GM12891 (cell line): ENCODE results near the gene CAMKMT.

ENCODE experiments used
- DNase-seq: peaks from one replicate; pipeline ENCODE4 v3.0.0; 2011; ENCODE audit warnings: low spot score; ENCODE audit not compliant: insufficient read length
- FAIRE-seq: peaks from 2 replicates; lab custom pipeline; 2011; peaks lifted over from hg19 to GRCh38; lab: Jason Lieb, UNC
- PAX5 ChIP-seq: IDR thresholded peaks from 2 replicates; pipeline ENCODE4 v1.6.1; 2011; ENCODE audit warnings: low read length, moderate library complexity, mild to moderate bottlenecking; ENCODE audit not compliant: insufficient read depth, severe bottlenecking
- POLR2A ChIP-seq: IDR thresholded peaks from 2 replicates; pipeline ENCODE4 v1.6.1; 2011; ENCODE audit warnings: low read depth, low read length, control low read depth
- POLR2AphosphoS5 ChIP-seq: IDR thresholded peaks from 2 replicates; pipeline ENCODE4 v1.6.1; 2011; ENCODE audit warnings: low read depth, low read length, control low read depth
- POU2F2 ChIP-seq: IDR thresholded peaks from 2 replicates; pipeline ENCODE4 v1.6.1; 2011; ENCODE audit warnings: low read depth, mild to moderate bottlenecking, control low read depth, low read length, moderate library complexity
- SPI1 ChIP-seq: IDR thresholded peaks from 2 replicates; pipeline ENCODE4 v1.6.1; 2011; ENCODE audit warnings: low read depth, low read length, control low read depth
- TAF1 ChIP-seq: IDR thresholded peaks from 2 replicates; pipeline ENCODE4 v1.6.1; 2011; ENCODE audit warnings: low read depth, low read length, control low read depth

Gene CAMKMT

DNA sequence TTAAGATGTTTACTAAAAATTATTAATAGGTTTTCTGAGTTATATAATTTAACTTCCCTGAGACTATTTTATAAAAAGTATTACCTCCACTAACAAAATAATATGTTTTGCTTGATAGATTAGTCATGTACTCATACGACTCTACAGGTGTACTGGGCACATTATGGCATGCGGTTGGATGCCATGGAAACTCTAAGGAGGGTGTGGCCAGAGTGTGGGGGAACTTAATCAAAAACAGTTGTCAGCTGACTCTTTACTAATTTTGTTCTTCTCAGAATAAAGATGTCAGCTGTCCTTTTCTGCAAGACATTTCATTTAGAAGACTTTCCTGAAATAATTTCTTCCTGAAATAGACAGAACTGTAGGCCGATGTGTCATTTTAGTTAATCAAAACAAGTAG, 351.4 kb downstream of the CAMKMT start:
- no peak for FAIRE-seq
- TF ChIP-seq POLR2A (no peak), SPI1 (no peak), POU2F2 (no peak), POLR2AphosphoS5 (no peak), TAF1 (no peak), PAX5 (no peak)
- DNase-seq = no peak

GRCh38 chr2:44715671-44716081, 353.9 kb downstream of the CAMKMT start:
- no peak for FAIRE-seq
- DNase-seq = no peak
- TF ChIP-seq POLR2A (no peak), TAF1 (no peak), POLR2AphosphoS5 (no peak), SPI1 (no peak), POU2F2 (no peak), PAX5 (no peak)

DNA sequence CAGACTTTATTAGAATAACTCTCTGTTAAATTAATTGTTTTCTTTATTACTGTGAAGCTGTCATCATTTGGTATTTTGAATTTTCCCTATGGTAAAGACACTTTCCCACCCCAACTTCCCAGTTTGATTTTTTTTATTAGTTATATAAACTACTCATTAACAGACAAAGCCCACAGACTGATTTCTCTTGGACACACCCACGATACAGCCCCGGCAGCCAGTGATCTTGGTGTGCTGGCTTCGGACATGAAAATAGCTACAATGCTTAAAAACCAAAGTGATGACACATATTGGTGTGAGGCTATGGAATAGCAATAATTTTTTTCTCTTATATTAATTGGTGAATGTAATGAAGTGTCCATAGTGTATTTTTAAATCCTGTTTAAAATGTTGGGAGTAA, 354.4 kb downstream of the CAMKMT start:
- FAIRE-seq = no peak
- DNase-seq = no peak
- TF ChIP-seq PAX5 (no peak), POLR2A (no peak), POLR2AphosphoS5 (no peak), POU2F2 (no peak), TAF1 (no peak), SPI1 (no peak)

- FAIRE-seq (no peak), DNase-seq (no peak)
- TF ChIP-seq TAF1 (no peak), POU2F2 (no peak), SPI1 (no peak)
Observed at GRCh38 chr2:44718431-44718830, 356.7 kb downstream of the CAMKMT start.

- DNase-seq (no peak), FAIRE-seq (no peak)
- TF ChIP-seq POLR2A (no peak), PAX5 (no peak), SPI1 (no peak), POLR2AphosphoS5 (no peak), POU2F2 (no peak), TAF1 (no peak)
Observed at GRCh38 chr2:44719562-44719961, 357.8 kb downstream of the CAMKMT start.

DNA sequence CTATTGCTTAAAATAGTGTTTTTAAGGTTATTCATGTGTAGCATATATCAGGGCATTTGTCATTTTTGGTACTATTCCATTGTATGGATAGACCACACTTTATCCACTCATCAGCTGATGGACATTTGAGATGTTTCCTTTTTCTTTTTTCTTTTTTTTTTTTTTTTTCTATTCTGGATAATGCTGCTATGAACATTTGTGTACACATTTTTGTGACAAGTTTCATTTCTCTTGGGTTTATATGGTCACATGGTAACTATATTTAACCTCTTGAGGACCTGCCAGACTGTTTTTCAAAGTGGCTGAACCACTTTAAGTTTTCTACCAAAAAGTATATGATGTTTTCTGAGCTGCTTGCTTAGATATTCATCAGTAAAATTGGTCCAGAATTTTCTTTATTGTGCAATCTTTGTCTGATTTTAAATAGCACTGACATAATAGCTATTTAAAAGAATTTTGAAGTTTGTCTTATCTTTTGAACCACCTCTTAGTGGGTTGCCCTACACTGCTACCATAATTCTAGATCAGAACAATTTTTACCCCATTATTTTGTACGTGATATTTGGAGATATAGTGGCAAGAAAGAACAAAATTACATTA, 360.4 kb downstream of the CAMKMT start:
- FAIRE-seq (no peak), DNase-seq (no peak)
- TF ChIP-seq PAX5 = no peak
- no peak for TF ChIP-seq POU2F2
- TF ChIP-seq SPI1 = no peak
- no peak for TF ChIP-seq TAF1
- no peak for TF ChIP-seq POLR2AphosphoS5
- TF ChIP-seq POLR2A = no peak

- TF ChIP-seq POLR2AphosphoS5 (no peak), TAF1 (no peak), SPI1 (no peak), POU2F2 (no peak), PAX5 (no peak), POLR2A (no peak)
- DNase-seq (no peak), FAIRE-seq (no peak)
Observed at GRCh38 chr2:44723921-44724320, 362.2 kb downstream of the CAMKMT start.

DNA sequence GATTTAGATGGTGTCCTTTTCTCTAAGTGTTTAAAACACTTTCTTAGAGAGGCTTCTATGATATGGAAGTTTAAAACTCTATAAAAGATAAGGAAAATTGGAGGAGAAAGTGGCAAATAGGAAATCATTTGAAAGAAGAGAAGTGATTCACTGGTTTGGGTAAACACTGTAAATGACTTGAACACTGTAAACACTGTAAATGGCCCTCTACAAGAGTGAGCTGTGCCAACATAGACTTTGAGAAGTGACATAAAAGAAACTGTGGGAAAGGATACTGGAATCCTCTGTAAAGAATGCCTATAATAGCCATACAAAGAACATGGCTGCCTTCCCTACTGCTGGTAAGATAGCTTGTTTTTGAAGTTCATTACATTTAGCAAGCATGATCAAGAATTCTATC, 368.8 kb downstream of the CAMKMT start:
- FAIRE-seq = no peak
- TF ChIP-seq PAX5 = no peak
- no peak for TF ChIP-seq SPI1
- TF ChIP-seq TAF1 = no peak
- DNase-seq = no peak

GRCh38 chr2:44731505-44731904, 369.8 kb downstream of the CAMKMT start:
- DNase-seq (no peak), FAIRE-seq (peak; percentile 83)
- peak; percentile 84 for TF ChIP-seq SPI1
- TF ChIP-seq POLR2AphosphoS5 = no peak

DNA sequence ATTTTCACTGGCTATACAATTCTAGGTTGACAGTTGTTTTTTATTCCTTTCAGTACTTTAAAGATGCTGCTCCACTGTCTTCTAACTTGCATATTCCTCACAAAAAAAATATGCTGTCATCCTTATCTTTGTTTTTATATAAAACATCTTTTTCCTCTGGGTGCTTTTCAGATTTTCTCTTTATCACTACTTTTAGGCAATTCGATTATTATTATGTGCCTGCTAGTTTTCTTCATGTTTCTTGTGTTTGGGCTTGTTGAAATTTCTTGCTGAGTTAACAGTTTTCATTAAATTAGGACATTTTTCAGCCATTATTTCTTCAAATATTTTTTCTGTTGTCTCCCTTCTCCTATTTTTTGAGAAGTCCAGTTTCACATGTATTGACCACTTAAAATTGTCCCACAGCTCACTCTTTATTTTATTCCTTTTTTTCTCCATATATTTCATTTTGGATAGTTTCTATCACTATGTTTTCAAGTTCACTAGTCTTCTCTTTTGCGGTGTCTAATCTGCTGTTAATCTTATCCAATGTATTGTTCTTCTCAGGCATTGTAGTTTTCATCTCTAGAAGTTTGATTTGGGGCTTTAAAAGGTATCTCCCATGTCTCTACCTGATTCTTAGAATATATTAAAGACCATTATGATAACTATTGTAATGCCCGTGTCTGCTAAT, 374.7 kb downstream of the CAMKMT start:
- FAIRE-seq (no peak), DNase-seq (no peak)
- TF ChIP-seq TAF1 (no peak), SPI1 (no peak), POLR2A (no peak), POU2F2 (no peak), POLR2AphosphoS5 (no peak), PAX5 (no peak)
